ENCODE measurements around the gene GSAP. TPM values are rescaled to one million over a fixed set of nuclear protein-coding genes. Genes with fewer than 3 reads are reported as not detected.
"Not testable (repeated sequence)": the region's sequence is repeated elsewhere in the genome, so short reads cannot be mapped to it uniquely, and the experiment has no call there.

The GSAP gene
- total and polyA plus RNA-seq, 8 donors = 34.1 to 60.1 (median 45.7) TPM

DNA sequence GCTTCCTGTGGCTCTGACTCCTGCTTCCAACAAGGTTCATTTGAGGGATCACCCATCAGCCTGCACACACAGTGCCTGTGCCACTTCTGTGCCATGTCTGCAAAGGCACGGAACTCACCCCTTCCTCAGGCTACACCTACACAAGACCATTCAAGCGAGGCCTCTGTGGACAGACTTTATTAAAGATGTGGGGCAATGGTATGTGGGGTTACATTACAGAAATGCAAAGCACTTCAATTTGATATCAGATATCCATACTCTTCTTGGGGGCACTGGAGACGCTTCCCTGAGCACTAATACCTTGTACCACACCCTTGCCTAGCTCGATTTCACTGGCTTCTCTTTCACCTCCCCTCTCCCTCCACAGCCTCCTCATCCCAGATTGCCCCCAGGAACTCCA is 132.1 kb downstream of the GSAP start:
- Histone ChIP-seq H3K27me3 (no peaks in the 10 kb centered on the region), H3K4me3 (no peak overlapping the region), H3K27ac (no peak overlapping the region), H3K4me1 (peaks cover 0 to 8% of the 10 kb centered on the region in 2 donors), H3K36me3 (no peaks in the 10 kb centered on the region), H3K9me3 (no peaks in the 10 kb centered on the region)
- intact Hi-C loops (cut with DNase I) = no loop called here
- DNase-seq = no peak
- TF ChIP-seq, protein P1, sequence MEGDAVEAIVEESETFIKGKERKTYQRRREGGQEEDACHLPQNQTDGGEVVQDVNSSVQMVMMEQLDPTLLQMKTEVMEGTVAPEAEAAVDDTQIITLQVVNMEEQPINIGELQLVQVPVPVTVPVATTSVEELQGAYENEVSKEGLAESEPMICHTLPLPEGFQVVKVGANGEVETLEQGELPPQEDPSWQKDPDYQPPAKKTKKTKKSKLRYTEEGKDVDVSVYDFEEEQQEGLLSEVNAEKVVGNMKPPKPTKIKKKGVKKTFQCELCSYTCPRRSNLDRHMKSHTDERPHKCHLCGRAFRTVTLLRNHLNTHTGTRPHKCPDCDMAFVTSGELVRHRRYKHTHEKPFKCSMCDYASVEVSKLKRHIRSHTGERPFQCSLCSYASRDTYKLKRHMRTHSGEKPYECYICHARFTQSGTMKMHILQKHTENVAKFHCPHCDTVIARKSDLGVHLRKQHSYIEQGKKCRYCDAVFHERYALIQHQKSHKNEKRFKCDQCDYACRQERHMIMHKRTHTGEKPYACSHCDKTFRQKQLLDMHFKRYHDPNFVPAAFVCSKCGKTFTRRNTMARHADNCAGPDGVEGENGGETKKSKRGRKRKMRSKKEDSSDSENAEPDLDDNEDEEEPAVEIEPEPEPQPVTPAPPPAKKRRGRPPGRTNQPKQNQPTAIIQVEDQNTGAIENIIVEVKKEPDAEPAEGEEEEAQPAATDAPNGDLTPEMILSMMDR (IDR thresholded peaks at IDR 0.05) = no peak
- ATAC-seq = no peak

DNA sequence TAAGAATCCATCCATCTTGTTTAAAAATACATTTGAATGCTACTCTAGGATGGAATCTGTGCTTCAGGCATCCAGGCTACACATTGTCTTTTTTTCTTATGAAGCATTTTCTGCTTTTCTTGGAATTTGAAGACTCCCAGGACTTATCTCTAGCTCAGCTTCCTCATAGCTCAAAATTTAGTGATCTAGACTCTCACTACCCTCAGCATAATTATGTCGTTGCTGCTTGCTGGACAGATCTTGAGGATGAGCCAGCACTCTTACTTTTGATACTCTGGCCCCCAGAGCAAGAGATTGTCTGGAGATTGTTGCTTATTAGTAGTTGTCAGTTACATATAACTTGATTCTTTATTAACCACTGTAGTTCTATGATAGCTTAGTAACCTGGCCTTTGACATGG is 133.3 kb downstream of the GSAP start:
- TF ChIP-seq, protein P1 (IDR thresholded peaks at IDR 0.05) = no peak
- Histone ChIP-seq H3K9me3 (no peaks in the 10 kb centered on the region), H3K27ac (no peak overlapping the region), H3K4me1 (no peaks in the 10 kb centered on the region), H3K4me3 (no peak overlapping the region), H3K36me3 (no peaks in the 10 kb centered on the region), H3K27me3 (no peaks in the 10 kb centered on the region)
- intact Hi-C loops (cut with DNase I) = no loop called here
- ATAC-seq (no peak), DNase-seq (no peak)

DNA sequence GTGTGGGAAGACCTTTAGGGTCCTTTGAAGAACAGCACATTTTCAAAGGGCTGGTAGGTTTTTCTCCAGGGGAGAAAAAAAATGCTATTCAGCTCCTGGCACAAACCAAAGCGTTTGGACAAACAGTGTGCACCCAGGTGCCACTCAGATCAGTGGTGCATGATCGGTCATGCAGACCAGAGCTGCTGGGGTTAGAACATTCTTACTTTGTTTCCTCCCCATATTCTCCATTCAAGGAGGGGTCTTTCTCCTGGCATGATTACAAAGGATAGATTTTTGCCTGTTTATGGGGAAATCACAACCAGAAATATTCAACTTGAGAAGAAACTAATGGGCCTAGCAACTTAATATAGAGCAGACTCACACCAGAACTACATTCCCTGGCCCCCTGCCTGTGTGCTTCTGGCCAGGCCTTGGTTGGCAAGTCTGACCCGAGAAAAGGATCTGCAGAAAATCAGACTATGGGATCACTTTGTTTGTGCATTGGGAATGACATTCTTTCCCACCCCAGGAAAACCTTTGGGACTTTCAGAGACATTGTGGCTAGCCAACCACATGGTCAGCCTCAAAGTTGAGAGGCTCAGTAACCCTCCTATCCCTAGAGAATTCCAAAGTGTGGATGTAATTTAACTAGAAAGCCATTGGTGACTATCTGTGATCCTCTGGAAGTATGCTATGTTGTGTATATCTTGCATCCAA is 134.2 kb downstream of the GSAP start:
- H3K4me3 ChIP-seq = no peak overlapping the region

DNA sequence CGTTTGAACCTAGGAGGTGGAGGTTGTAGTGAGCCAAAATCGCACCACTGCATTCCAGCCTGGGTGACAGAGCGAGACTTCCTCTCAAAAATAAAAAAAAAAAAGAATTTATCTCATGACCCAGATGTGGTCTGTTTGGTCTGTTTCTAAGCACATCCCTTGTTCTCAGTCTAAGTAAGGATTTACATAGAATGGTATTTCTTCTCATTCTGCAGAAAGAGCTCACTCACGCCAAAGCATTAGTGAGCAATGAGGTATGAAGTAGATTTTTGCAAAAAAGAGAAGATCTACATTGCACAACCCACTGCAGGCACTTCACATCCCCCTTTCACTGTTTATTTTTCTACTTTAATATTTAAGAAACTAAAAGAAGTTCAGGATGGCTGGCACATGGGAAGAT is 140.0 kb downstream of the GSAP start:
- Histone ChIP-seq H3K4me1 (peaks cover 5 to 6% of the 10 kb centered on the region in 2 donors), H3K4me3 (no peak overlapping the region), H3K27me3 (no peaks in the 10 kb centered on the region), H3K27ac (no peak overlapping the region), H3K36me3 (no peaks in the 10 kb centered on the region), H3K9me3 (no peaks in the 10 kb centered on the region)
- no peak for ATAC-seq
- TF ChIP-seq, protein P1 (IDR thresholded peaks at IDR 0.05) = no peak
- no peak for DNase-seq
- intact Hi-C loops (cut with DNase I) = no loop called here

More for the DNA sequence above, 134.2 kb downstream of the GSAP start:
- ATAC-seq (no peak), DNase-seq (no peak)
- Histone ChIP-seq H3K27ac (no peak overlapping the region), H3K27me3 (no peaks in the 10 kb centered on the region), H3K4me1 (no peaks in the 10 kb centered on the region), H3K36me3 (no peaks in the 10 kb centered on the region), H3K9me3 (no peaks in the 10 kb centered on the region)
- intact Hi-C loops (cut with DNase I) = no loop called here
- TF ChIP-seq, protein P1 (IDR thresholded peaks at IDR 0.05) = no peak

DNA sequence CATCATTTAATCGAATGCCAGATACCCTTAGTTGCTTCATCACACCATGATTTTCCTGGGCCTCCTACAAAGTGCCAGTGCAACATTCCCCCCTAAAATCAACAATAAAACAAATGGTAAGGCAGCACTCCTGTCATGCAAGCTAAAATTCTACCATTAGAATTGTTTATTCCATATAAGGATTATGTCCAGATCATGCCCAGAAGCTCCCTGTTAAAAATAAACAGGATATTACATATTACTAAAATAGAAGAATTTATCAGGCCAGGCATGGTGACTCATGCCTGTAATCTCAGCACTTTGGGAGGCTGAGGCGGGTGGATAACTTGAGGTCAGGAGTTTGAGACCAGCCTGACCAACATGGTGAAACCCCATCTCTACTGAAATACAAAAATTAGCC is 140.5 kb downstream of the GSAP start:
- H3K36me3 ChIP-seq; ATAC-seq; DNase-seq; H3K4me1 ChIP-seq; H3K9me3 ChIP-seq; H3K27me3 ChIP-seq; intact Hi-C loops (cut with DNase I); H3K27ac ChIP-seq; H3K4me3 ChIP-seq: not testable (repeated sequence)

DNA sequence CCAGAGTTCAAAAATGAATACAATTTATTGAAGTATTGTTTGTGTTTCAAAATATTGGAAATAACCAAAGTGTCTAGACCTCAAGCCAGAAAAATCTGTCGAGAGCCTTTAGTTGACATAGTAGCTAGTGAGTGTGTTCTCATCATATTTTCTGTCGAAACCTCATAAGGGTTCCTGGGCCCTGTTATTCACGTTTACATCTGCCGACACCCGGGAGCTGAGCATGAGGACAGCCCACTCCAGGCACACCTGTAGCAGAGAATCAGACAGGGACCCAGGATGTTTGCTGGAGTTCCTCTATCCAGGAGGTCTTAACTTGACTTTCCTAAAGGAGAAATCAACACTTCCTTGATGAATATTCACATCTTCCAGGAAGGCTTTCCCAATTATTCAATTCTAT is 144.4 kb downstream of the GSAP start:
- H3K27me3 ChIP-seq = no peaks in the 10 kb centered on the region
- peaks cover 9 to 19% of the 10 kb centered on the region in 2 donors for H3K4me1 ChIP-seq
- no peaks in the 10 kb centered on the region for H3K9me3 ChIP-seq
- intact Hi-C loops (cut with DNase I) = no loop called here
- TF ChIP-seq, protein P1 (IDR thresholded peaks at IDR 0.05) = no peak
- DNase-seq (peak in 1 of 4 donors; percentile 34), ATAC-seq (peak; percentile 79)
- no peaks in the 10 kb centered on the region for H3K36me3 ChIP-seq
- no peak overlapping the region for H3K4me3 ChIP-seq
- peak overlapping the region in 1 of 2 donors; percentile 47 for H3K27ac ChIP-seq

All from left lung (tissue), 10 donors.